HG02885 (cell line): ENCODE results near the gene SPTBN4.
"Not testable (repeated sequence)": the region's sequence is repeated elsewhere in the genome, so short reads cannot be mapped to it uniquely, and the experiment has no call there.

Experiments
- ATAC-seq: cut with Tn5 transposase; IDR thresholded peaks from one replicate; pipeline ENCODE4 v1.9.1; 2021; ENCODE audit warnings: mild to moderate bottlenecking; ENCODE audit not compliant: unreplicated experiment, poor library complexity

The SPTBN4 gene

DNA sequence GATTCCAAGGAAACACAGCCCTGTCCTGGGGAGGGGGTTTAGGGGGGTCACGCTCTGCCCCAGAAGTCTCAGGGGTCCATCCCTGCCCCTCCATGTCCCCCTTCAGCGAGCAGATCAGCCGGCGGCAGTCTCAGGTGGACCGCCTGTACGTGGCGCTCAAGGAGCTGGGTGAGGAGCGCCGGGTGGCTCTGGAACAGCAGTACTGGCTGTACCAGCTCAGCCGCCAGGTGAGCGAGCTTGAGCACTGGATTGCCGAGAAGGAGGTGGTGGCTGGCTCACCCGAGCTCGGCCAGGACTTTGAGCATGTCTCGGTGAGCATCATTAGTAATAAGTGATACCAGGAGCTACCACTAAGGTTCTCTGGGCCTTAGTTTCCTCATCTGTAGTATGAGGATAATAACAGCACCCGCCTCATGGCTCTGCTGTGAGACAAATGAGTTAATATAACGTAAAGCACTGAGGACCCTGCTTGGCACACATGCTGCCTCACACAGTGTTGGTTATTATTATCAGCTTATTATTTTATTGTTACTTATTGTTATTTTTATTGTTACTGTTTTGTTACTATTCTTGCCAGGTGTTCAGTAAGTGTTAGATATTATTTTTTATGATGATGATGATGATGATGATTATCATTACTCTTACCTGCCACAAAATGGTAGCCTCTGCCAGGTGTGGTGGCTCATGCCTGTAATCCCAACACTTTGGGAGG is 89.3 kb downstream of the SPTBN4 start:
- no peak for ATAC-seq

DNA sequence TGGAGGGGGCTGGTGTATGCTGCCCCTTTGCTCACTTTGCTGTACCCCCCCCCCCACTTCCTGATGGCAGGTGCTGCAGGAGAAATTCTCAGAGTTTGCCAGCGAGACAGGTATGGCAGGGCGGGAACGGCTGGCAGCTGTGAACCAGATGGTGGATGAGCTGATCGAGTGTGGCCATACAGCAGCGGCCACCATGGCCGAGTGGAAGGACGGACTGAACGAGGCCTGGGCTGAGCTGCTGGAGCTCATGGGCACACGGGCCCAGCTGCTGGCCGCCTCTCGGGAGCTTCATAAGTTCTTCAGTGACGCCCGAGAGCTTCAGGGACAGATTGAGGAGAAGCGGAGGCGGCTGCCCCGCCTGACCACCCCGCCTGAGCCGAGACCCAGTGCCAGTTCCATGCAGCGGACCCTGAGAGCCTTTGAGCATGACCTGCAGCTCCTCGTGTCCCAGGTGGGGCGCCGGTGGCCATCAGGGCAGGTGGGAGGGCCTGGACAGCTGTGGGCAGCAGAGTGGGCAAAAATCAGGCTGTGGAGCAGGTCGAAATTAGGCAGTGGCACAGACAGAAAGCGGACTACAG is 90.2 kb downstream of the SPTBN4 start:
- no peak for ATAC-seq

DNA sequence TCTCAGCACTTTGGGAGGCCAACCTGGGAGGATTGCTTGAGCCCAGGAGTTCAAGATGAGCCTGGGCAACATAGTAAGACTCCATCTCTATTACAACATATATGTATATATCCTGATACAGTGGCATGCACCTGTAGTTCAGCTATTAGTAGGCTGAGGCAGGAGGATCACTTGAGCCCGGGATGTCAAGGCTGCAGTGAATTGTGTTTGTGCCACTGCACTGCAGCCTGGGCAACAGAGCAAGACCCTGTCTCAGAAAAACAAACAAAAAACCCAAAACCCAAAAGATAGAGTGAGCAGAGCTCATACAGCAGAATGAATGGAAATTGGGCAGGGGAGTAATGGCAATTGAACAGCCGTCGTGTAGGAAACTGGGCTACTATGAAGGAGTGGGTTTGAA is 92.6 kb downstream of the SPTBN4 start:
- ATAC-seq, result no peak

DNA sequence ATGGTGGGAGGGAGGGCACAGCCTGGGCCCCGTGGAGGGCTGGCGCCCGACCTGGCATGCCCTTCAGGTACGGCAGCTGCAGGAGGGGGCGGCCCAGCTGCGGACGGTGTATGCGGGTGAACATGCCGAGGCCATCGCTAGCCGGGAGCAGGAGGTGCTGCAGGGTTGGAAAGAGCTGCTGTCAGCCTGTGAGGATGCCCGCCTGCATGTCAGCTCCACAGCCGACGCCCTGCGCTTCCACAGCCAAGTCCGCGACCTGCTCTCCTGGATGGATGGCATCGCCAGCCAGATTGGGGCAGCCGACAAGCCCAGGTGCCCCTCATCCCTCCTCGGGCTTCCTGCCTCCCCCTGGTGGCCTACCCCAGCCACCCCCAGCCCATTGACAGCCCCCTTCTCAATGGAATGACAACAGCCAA is 93.3 kb downstream of the SPTBN4 start:
- ATAC-seq, result no peak

DNA sequence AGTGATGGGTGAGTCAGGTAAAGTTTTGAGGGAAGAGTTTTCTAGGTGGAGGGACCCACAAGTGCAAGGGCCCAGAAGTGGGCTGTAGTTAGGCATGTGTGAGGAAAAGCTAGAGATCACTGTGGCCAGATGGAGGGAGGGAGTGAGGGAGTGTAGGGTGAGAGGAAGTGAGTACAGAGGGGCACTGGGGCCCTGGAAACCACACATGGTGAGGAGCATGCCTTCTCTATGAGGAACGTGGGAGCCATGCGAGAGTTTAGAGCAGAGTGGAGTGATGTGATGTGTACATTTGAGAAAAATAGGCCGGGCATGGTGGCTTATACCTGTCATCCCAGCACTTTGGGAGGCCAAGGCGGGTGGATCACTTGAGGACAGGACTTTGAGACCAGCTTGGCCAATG is 95.1 kb downstream of the SPTBN4 start:
- no peak for ATAC-seq

DNA sequence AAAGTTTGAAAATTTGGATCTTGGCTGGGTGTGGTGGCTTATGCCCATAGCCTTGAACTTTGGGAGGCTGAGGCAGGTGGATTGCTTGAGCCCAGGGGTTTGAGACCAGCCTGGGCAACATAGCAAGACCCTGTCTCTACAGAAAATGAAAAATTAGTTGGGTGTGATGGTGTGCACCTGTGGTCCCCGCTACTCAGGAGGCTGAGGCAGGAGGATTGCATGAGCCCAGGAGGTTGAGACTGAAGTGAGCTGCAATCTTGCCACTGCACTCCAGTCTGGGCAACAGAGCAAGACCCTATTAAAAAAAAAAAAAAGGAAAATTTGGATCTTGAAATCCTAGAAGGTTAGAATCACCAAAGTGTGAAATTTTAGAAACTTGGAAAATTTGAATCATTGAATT is 97.7 kb downstream of the SPTBN4 start:
- not testable (repeated sequence) for ATAC-seq

DNA sequence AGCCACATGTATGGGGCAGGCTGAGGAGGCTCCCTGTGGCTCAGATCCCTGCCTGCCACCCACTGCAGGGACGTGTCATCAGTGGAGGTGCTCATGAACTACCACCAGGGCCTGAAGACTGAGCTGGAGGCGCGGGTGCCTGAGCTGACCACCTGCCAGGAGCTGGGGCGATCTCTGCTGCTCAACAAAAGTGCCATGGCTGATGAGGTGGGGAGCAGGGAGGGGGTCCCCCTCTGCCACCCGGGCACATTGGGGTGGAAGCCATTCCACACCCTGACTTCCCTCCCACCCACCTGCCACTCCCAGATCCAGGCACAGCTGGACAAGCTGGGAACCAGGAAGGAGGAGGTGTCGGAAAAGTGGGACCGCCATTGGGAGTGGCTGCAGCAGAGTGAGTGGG is 98.6 kb downstream of the SPTBN4 start:
- ATAC-seq, result no peak

DNA sequence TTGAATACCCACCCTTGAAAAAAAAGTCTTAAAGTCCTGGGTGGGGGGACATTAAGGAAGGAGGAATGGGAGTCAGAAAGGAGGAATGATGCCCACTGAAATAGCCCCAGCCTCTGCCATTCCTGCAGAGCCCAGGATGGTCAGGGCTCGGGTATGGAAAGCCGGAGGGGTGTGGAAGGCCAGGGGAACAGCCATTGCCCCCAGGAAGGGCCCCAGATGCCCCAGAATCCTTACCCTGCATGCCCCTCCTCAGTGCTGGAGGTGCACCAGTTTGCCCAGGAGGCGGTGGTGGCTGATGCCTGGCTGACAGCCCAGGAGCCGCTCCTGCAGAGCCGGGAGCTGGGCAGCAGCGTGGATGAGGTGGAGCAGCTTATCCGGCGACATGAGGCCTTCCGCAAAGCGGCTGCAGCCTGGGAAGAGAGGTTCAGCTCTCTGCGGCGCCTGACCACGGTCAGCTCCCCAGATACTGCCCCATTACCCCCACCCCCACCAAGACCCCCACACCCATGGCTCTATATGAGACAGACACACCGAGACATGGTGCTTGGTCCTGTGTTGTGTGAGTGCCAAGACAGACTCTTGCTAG is 99.2 kb downstream of the SPTBN4 start:
- no peak for ATAC-seq

DNA sequence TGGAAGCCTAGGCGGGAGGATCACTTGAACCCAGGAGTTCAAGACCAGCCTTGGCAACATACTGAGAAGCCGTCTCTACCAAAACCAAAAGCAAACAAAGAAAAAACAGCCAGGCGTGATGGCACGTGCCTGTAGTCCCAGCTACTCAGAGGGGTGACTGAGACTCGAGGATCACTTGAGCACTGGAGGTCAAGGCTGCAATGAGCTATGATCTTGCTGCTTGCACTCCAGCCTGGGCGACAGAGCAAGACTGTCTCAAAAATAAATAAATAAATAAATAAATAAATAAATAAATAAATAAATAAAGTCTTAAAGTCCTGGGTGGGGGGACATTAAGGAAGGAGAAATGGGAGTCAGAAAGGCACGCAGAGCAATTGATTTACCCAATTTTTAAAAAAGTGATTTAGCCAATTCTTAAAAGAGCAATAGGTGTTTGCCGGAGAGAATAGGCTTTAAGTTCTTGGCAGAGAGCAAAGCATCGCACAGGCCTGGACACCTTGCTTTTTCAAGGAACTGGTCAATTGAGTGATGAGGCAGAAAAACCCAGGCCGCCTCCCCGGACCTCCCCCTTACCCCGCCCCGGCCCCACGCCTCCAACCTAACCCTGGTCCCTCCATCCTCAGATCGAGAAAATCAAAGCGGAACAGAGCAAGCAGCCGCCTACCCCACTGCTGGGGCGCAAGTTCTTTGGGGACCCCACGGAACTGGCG is 100.4 kb downstream of the SPTBN4 start:
- no peak for ATAC-seq

DNA sequence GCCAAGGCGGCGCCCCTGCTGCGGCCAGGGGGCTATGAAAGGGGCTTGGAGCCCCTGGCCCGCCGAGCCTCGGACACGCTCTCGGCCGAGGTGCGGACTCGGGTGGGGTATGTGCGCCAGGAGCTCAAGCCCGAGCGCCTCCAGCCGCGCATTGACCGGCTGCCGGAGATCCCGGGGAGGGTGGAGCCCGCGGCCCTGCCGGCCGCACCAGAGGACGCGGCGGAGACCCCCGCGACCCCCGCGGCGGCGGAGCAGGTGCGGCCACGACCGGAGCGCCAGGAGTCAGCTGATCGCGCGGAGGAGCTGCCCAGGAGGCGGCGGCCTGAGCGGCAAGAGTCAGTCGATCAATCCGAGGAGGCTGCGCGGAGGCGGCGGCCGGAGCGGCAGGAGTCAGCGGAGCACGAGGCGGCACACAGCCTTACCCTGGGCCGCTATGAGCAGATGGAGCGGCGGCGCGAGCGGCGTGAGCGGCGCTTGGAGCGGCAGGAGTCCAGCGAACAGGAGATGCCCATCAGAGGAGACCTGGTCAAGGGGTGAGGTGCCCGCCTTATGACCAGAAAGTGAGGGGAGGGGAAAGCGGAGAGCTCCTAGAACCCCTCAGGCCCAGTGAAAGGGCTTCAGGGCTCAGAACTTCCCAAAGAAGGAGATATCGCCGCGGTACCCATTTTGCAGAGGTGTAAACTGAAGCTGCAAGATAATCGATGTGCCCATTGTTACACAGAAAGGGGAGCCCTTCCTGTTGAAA is 101.1 kb downstream of the SPTBN4 start:
- no peak for ATAC-seq

DNA sequence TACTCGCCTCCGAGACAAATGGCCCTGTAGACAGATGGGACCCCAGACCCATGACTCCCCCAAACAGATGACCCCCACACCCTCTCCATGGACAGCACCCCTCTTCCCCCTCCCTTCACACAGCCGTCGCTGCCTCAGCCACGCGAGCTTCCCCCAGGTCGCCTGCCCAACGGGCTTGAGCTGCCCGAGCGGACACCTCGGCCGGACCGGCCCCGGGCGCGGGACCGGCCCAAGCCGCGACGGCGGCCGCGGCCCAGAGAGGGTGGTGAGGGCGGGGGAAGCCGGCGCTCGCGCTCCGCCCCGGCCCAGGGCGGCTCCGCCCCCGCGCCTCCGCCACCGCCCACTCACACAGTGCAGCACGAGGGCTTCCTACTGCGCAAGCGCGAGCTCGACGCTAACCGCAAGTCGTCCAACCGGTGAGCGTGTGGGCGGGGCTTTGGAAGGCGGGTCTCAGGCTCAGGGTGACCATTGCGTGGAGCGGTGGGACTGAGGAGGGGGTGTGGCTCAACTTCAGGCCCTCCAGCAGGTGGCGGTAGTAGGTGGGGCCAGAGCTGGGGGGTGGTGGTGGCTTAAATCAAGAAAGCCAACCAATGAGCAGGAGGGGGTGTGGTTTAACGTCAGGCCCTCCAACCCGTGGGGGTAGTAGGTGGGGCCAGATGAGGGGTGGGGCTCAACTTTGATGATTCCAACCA is 103.7 kb downstream of the SPTBN4 start:
- ATAC-seq, result peak; percentile 84

DNA sequence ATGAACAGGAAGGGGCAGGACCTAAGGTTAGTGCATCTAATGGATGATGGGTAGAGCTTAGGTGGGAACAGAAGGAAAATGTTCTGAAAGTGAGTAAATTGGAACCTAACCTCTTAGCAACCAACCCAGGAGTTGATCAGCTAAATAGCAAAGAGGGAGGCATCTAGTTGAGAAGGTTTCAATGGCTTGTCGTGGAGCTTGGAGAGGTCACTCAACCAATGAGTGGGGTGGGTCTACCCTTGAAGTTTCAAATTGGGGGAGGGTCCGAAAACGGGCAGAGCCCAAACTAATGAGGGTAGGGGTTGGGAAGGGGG is 104.2 kb downstream of the SPTBN4 start:
- ATAC-seq, result no peak

DNA sequence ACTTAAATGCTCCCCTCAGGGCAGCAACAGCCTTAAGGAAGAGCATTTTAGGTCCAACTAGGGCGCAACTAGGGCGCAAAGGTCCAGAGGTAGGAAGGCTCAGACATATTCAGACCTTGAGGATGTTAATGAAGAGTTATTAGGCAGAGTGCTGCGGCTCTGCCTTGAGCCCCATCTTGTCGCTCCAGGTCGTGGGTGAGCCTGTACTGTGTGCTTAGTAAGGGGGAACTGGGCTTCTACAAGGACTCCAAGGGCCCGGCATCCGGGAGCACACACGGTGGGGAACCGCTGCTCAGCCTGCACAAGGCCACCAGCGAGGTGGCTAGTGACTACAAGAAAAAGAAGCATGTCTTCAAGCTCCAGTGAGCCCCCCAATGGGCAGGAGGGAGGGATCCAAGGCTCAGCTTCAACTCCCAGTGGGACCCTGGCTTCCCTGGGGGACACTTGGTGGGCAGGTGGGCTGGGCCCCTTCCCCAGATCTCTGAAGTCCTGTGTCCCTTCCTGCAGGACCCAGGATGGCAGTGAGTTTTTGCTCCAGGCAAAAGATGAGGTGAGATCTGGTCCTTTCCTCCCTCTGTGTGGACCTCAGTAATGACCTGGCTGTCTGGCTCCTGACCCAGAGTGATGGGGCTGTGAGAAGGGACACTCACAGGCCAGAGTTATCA is 105.2 kb downstream of the SPTBN4 start:
- ATAC-seq, result no peak

DNA sequence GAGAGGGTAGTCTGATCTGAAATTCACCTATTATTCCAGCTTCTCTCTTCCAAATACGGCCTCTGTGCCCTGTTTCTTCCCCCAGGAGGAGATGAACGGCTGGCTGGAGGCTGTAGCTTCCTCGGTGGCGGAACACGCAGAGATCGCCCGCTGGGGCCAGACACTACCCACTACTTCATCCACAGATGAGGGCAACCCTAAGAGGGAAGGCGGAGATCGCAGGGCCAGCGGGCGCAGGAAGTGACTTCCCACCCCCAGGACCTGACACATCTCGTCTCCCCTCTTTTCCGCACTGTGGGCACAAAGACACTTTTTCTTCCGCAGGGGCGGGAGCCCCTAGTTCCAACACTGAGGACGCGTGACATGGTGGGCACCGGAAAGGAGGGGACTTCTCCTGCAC is 108.5 kb downstream of the SPTBN4 start:
- no peak for ATAC-seq

DNA sequence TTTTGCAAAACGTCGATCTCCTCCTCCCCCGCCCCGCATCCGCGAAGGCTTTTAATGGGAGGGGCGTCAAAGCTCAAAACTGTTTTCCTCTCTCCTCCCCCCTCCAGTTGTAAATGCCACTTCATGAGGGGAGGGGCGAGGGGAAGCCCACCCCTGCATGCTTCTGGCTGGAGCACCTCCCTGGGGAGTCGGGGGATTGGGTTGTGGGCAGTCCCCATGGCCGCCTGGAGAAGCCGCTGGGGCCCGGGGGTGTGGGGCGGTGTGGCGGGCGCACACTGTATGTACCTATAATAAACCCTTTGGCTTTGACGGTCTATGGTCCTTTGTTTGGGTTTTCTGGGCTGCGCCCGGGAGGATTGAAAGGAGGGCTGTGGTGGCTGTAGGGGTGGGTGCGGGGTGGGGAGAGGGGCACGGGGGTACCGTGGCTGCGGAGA is 109.4 kb downstream of the SPTBN4 start:
- peak; percentile 15 for ATAC-seq

DNA sequence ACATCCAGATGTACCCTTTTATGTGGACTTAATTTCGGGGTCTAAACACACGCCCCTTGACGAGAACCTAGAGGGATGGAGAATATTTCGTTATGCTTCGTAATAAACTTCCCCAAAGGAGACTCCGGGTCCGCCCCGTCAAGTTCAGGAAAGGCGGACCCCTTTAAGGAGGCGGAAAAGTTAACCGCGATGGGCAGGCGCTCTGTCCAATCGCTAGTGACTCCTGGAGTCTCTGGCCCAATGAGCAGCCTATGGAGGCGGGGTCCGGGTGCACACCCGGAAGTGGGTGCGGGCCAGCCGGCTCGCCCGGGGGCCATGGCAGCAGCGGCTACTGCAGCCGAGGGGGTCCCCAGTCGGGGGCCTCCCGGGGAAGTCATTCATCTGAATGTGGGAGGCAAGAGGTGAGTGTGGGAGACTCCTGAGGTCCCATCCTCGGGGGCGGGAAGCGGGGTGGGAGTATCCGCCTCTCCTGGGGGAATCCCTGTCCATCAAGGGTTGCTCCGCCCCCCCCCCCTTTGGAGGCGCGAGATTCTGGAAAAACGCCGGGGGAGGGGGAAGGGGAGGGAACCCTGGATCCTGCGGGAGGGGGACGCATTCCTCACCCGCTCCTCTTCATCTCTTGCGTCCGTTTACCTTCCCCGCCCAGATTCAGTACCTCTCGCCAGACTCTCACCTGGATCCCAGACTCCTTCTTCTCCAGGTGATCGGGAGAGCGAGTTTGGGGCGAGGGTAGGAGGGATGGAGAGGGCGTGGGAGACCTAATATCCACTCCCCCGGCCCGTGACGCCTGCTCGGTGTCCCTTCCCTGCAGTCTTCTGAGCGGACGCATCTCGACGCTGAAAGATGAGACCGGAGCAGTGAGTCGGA is 110.0 kb downstream of the SPTBN4 start, which contains the start of gene SHKBP1:
Gene SHKBP1, plus strand, starts transcription at position 289 of the 867 bp plus-strand sequence. Its CDS starts 27 bp downstream, at position 316.
- ATAC-seq, result peak; percentile 98

DNA sequence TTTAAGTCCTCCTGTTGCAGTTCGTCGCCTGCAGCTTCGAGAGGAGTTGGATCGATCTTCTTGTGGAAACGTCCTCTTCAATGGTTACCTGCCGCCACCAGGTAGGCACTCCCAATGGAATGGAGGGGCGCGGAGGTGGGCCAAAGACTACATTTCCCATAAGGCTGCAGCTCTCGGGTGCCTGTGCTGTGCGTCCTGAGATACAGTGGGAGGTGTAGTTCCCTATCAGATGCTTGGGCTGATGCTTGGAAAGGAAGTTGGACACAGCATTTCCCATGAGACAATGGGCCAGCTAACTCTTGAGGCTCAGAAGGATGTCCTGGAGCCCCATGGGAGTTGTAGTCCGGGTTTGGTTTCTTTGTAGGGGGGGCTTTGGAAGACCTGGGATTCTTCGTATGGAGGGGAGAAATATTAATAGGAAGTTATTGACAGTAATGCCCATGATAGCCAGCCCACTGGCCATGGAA is 111.7 kb downstream of the SPTBN4 start:
- no peak for ATAC-seq

DNA sequence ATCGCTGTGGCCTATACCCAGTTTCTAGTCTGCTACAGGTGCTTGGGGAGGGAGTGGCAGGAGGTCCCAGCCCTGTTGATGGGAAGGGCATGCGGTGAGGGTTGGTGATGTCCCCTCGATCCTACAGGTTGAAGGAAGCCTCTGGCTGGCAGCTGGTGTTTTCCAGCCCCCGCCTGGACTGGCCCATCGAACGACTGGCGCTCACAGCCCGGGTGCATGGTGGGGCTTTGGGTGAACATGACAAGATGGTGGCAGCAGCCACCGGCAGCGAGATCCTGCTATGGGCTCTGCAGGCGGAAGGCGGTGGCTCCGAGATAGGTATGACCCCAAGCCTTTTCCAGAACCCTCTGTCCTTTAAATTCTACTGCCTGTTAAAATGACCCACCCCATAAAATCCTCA is 113.8 kb downstream of the SPTBN4 start:
- no peak for ATAC-seq
